ENCODE measurements around the gene CMAS.

CMAS gene

DNA sequence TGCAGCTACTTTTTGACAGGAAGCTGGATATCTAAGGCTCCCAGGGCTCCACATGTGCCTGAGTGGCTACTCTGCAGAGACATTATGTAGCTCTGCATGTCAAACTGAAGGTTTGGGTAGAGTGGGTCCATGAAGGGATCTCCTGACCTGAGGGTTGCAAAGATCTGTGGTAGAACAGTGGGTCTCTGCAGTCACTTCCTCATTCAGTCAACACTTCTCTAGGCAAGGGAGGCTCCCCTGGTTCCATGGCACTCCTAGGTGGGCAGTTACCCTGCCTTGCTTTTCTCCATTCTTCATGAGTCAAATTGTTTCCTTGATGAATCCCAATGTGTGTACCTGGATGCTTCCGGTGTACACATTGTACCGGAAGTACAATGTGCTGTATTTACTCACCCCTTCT is 57.4 kb downstream of the CMAS start:
- no peak overlapping the region for H3K4me3 ChIP-seq (replicated peaks in 1 of 2; ENCODE audit: low read depth in 2 of 2, low read length in 2 of 2)
- DNase-seq (ENCODE audit: low read depth in 2 of 2) = no peak
- TF ChIP-seq, protein P1, sequence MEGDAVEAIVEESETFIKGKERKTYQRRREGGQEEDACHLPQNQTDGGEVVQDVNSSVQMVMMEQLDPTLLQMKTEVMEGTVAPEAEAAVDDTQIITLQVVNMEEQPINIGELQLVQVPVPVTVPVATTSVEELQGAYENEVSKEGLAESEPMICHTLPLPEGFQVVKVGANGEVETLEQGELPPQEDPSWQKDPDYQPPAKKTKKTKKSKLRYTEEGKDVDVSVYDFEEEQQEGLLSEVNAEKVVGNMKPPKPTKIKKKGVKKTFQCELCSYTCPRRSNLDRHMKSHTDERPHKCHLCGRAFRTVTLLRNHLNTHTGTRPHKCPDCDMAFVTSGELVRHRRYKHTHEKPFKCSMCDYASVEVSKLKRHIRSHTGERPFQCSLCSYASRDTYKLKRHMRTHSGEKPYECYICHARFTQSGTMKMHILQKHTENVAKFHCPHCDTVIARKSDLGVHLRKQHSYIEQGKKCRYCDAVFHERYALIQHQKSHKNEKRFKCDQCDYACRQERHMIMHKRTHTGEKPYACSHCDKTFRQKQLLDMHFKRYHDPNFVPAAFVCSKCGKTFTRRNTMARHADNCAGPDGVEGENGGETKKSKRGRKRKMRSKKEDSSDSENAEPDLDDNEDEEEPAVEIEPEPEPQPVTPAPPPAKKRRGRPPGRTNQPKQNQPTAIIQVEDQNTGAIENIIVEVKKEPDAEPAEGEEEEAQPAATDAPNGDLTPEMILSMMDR (IDR thresholded peaks at IDR 0.05; ENCODE audit: low read depth, low read length) = no peak

DNA sequence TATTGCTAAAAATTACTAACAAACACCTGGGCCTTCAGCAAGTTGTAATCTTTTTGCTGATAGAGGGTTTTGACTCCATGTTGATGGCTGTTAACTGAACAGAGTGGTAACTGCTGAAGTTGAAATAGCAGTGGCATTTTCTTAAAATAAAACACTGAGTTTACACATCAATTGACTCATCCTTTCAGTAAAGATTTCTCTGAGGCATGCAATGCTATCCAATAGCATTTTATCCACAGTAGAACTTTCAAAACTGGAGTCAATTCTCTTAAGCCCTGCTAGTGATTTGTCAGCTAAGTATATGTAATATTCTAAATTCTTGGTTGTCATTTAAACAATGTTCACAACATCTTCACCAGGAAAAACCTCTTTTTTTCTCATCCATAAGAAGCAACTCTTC is 59.5 kb downstream of the CMAS start:
- no peak for DNase-seq (ENCODE audit: low read depth in 2 of 2)
- H3K4me3 ChIP-seq (replicated peaks in 1 of 2; ENCODE audit: low read depth in 2 of 2, low read length in 2 of 2) = no peak overlapping the region
- TF ChIP-seq, protein P1 (IDR thresholded peaks at IDR 0.05; ENCODE audit: low read depth, low read length) = no peak

DNA sequence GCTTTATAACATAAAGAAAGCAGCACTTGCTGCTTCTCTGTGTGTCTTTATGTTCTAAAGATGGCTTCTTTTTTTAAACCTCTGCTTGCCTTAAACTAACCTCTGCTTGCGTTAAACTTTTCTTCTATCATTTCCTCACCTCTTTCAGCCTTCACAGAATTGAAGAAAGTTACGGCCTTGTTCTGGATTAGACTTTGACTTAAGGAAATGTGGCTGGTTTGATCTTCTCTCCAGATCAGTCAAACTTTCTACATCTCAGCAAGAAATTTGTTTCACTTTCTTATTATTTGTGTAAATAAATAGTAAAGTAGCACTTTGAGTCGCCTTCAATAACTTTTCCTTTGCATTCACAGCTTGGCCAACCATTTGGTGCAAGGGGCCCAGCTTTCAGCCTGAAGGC is 64.2 kb downstream of the CMAS start:
- TF ChIP-seq, protein P1 (IDR thresholded peaks at IDR 0.05; ENCODE audit: low read depth, low read length) = no peak
- no peak for DNase-seq (ENCODE audit: low read depth in 2 of 2)
- H3K4me3 ChIP-seq (replicated peaks in 1 of 2; ENCODE audit: low read depth in 2 of 2, low read length in 2 of 2) = no peak overlapping the region

Data from cardiac fibroblast (primary cell).